Esophagus squamous epithelium (tissue), 5 donors: ENCODE data around the gene CLBA1. TPM values are rescaled to one million over a fixed set of nuclear protein-coding genes. Genes with fewer than 3 reads are reported as not detected.
A peak's percentile ranks its signal among the peaks of the same experiment; 100 is the strongest.

ENCODE experiments used
- DNase-seq: peaks from one replicate; lab custom pipeline; 2025; lab: John Stamatoyannopoulos, UW
- H3K27ac ChIP-seq, 4 donors: fragments of 200-600 bp; sonication (generic); one replicate each; pipeline ENCODE4 v1.5.1; 2016 to 2019; ENCODE audit warnings: mild to moderate bottlenecking in 1 of 4
- H3K27me3 ChIP-seq, 4 donors: fragments of 200-600 bp; sonication (generic); 1 replicate in 3 of 4; 2 replicates in 1 of 4; pipeline versions ENCODE4 v1.5.1 to v1.6.0; 2017 to 2021; ENCODE audit warnings: antibody characterized with exemption in 1 of 4
- H3K36me3 ChIP-seq, 3 donors: fragments of 200-600 bp; sonication (generic); one replicate each; pipeline ENCODE4 v1.5.1; 2016 to 2019
- H3K4me1 ChIP-seq, 3 donors: fragments of 200-600 bp; sonication (generic); one replicate each; pipeline ENCODE4 v1.5.1; 2017 to 2019
- H3K4me3 ChIP-seq, 4 donors: fragments of 200-600 bp; sonication (generic); 1 replicate in 3 of 4; 2 replicates in 1 of 4; pipeline ENCODE4 v1.5.1; 2016 to 2019; ENCODE audit warnings: mild to moderate bottlenecking in 2 of 4, moderate library complexity in 1 of 4
- H3K9me3 ChIP-seq, 3 donors: fragments of 200-600 bp; sonication (generic); one replicate each; pipeline ENCODE4 v1.5.1; 2016 to 2019
- CTCF ChIP-seq, 6 experiments: fragments of 450-650 bp in 4 of 6; fragments of 200-600 bp in 2 of 6; sonication (generic) in 2 of 6; IDR thresholded peaks; one replicate each; pipeline ENCODE4 v1.5.1; 2016 to 2019; ENCODE audit warnings: antibody characterized with exemption in 6 of 6, mild to moderate bottlenecking in 4 of 6, moderate library complexity in 4 of 6
- POLR2A ChIP-seq, 4 donors: fragments of 450-650 bp; IDR thresholded peaks; one replicate each; pipeline ENCODE4 v1.6.1; 2017; ENCODE audit warnings: antibody characterized with exemption in 4 of 4, mild to moderate bottlenecking in 4 of 4, moderate library complexity in 3 of 4
- WGBS, 2 donors: methylation state at CpG; one replicate each; pipeline ENCODE4 v1.1.5; 2018; 5-methylcytosine and 5-hydroxymethylcytosine counted together
- intact Hi-C: fragments of 100-400 bp; cut with DNase I; formaldehyde crosslinking; loops from one replicate; pipeline ENCODE4 v1.15.0; 2022
- total RNA-seq, 4 donors: library from RNA; depleted of rRNA; stranded (reverse); fragments of >200 nt; gene quantifications; one replicate each; pipeline ENCODE4 v1.1.0, GENCODE V29; 2016
- donor health status: DM: yes; HTN: yes; CAD: no.

Gene CLBA1
- total RNA-seq, 4 donors from 2014 or later: 5.5 to 19.3 (median 7.3) TPM

GRCh38 chr14:104956290-104956890, 29.2 kb upstream of the CLBA1 start:
- intact Hi-C loops: no loop called here
- TF ChIP-seq CTCF (IDR thresholded peaks at IDR 0.05) (no peak), POLR2A (IDR thresholded peaks at IDR 0.05) (no peak)
- Histone ChIP-seq H3K4me1 (peaks cover 0 to 13% (median 7%) of the 10 kb centered on the region in 3 donors), H3K27me3 (no peaks in the 10 kb centered on the region), H3K4me3 (no peak overlapping the region), H3K9me3 (no peaks in the 10 kb centered on the region), H3K27ac (no peak overlapping the region), H3K36me3 (peaks cover 33 to 81% (median 38%) of the 10 kb centered on the region in 3 donors)
- DNase-seq: no peak
- WGBS, 2 donors: 85 to 86% methylated on average over 10 to 11 of the region's 14 CpGs

GRCh38 chr14:104957146-104958113, 28.2 kb upstream of the CLBA1 start:
- TF ChIP-seq CTCF (IDR thresholded peaks at IDR 0.05) (no peak), POLR2A (IDR thresholded peaks at IDR 0.05) (no peak)
- Histone ChIP-seq H3K27me3 (no peaks in the 10 kb centered on the region), H3K27ac (no peak overlapping the region), H3K9me3 (no peaks in the 10 kb centered on the region), H3K4me3 (no peak overlapping the region), H3K36me3 (peaks cover 33 to 70% (median 38%) of the 10 kb centered on the region in 3 donors), H3K4me1 (peaks cover 0 to 13% (median 7%) of the 10 kb centered on the region in 3 donors)
- DNase-seq: no peak
- intact Hi-C loops: no loop called here
- WGBS, 2 donors: 46 to 71% methylated on average over 9 to 21 of the region's 25 CpGs

GRCh38 chr14:104964546-104964945, 21.0 kb upstream of the CLBA1 start:
- Histone ChIP-seq H3K4me3 (no peak overlapping the region), H3K9me3 (no peaks in the 10 kb centered on the region), H3K4me1 (peaks cover 35 to 43% (median 37%) of the 10 kb centered on the region in 3 donors), H3K27me3 (peaks cover 0 to 11% (median 0%) of the 10 kb centered on the region in 4 donors), H3K27ac (peak overlapping the region in 1 of 4 donors; percentile 2), H3K36me3 (peaks cover 0 to 6% (median 0%) of the 10 kb centered on the region in 3 donors)
- intact Hi-C loops: no loop called here
- TF ChIP-seq CTCF (IDR thresholded peaks at IDR 0.05): no peak
- 86 to 91% methylated on average over 7 of the region's 7 CpGs for WGBS, 2 donors
- no peak for DNase-seq

GRCh38 chr14:104965561-104966231, 19.9 kb upstream of the CLBA1 start:
- H3K36me3 ChIP-seq: peaks cover 0 to 5% (median 0%) of the 10 kb centered on the region in 3 donors
- no peak overlapping the region for H3K4me3 ChIP-seq
- peaks cover 43 to 54% (median 44%) of the 10 kb centered on the region in 3 donors for H3K4me1 ChIP-seq
- no peaks in the 10 kb centered on the region for H3K9me3 ChIP-seq
- intact Hi-C loops: no loop called here
- DNase-seq: no peak
- peak overlapping the region; percentile 93 to 99 (median 98) for H3K27ac ChIP-seq
- TF ChIP-seq POLR2A (IDR thresholded peaks at IDR 0.05): no peak
- TF ChIP-seq CTCF (IDR thresholded peaks at IDR 0.05): no peak
- WGBS, 2 donors: 47 to 48% methylated on average over 8 of the region's 13 CpGs
- H3K27me3 ChIP-seq: peaks cover 0 to 11% (median 0%) of the 10 kb centered on the region in 4 donors
